Testis (tissue), 3 donors: ENCODE results near the gene PRDX2. TPM values are rescaled to one million over a fixed set of nuclear protein-coding genes. Genes with fewer than 3 reads are reported as not detected.

Experiments
- DNase-seq: peaks from one replicate; pipeline ENCODE4 v3.0.0-alpha.2; 2019
- H3K27ac ChIP-seq, 2 donors: fragments of 200-600 bp; sonication (generic); one replicate each; pipeline ENCODE4 v1.5.1; 2019
- H3K27me3 ChIP-seq: fragments of 200-600 bp; sonication (generic); one replicate; pipeline ENCODE4 v1.5.1; 2019
- H3K36me3 ChIP-seq: fragments of 200-600 bp; sonication (generic); one replicate; pipeline ENCODE4 v1.5.1; 2017; ENCODE audit warnings: low read depth; ENCODE audit errors: missing control alignments
- H3K4me1 ChIP-seq: fragments of 200-600 bp; sonication (generic); one replicate; pipeline ENCODE4 v1.5.1; 2019
- H3K4me3 ChIP-seq, 2 donors: fragments of 200-600 bp; sonication (generic); one replicate each; pipeline ENCODE4 v1.5.1; 2017 to 2019
- H3K9me3 ChIP-seq: fragments of 200-600 bp; sonication (generic); one replicate; pipeline ENCODE4 v1.5.1; 2017
- POLR2A ChIP-seq: fragments of 450-650 bp; IDR thresholded peaks from one replicate; pipeline ENCODE4 v1.6.1; 2017; ENCODE audit warnings: antibody characterized with exemption, mild to moderate bottlenecking, moderate library complexity
- WGBS, 2 donors: methylation state at CpG; one replicate each; pipeline ENCODE4 v1.1.5; 2018; 5-methylcytosine and 5-hydroxymethylcytosine counted together
- intact Hi-C: fragments of 100-400 bp; cut with DNase I; formaldehyde crosslinking; loops from one replicate; pipeline ENCODE4 v1.15.1; 2023; ENCODE audit warnings: low total_unique reads
- polyA plus RNA-seq: library from polyadenylated mRNA; stranded (reverse); fragments of 350-450 nt; fragmentation: Illumina TruSeq; extraction: RNeasy Lipid Tissue Mini Kit (QIAGEN cat#74804); gene quantifications from one replicate; pipeline ENCODE4 v1.2.3, GENCODE V29; 2014; ENCODE audit warnings: low read depth, low replicate concordance; ENCODE audit not compliant: insufficient read depth
- total RNA-seq, 2 donors: library from RNA; depleted of rRNA; stranded (reverse); fragments of >200 nt; gene quantifications; one replicate each; pipeline ENCODE4 v1.2.3, GENCODE V29; 2016
- TF ChIP-seq, protein P1 (sequence below), 3 experiments: fragments of 450-650 bp in 2 of 3; fragments of 200-600 bp in 1 of 3; sonication (generic) in 1 of 3; IDR thresholded peaks; one replicate each; pipeline ENCODE4 v1.5.1; 2016 to 2019; ENCODE audit warnings: antibody characterized with exemption in 3 of 3, mild to moderate bottlenecking in 2 of 3, moderate library complexity in 1 of 3

The PRDX2 gene
- total and polyA plus RNA-seq, 3 donors from 2014 or later = 72.1 to 117 (median 87.1) TPM

DNA sequence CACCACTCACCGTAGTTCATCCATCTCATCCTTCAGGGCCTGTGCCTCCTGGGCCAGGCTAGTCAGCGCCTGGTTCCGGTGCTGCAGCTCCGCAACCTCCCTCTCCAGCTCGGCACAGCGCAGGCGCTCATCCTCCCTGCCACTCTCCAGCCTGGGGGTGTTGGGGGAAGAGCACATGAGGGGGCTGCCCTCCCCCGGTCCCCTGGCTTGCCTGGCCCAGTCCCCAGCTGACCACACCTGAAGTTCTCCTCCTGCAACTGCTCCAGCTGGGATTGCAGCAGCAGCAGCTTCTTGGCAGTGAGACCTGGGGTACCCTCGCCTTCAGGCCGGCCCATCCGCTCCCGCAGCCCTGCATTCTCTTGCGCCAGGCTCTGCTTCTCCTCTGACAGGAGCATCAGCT, 30.7 kb downstream of the PRDX2 start:
- WGBS, 2 donors = 71 to 81% methylated on average over 8 to 13 of the region's 13 CpGs
- intact Hi-C loops = loop anchor here (10.0 kb wide), 1 partner anchor 74 kb away; no protein-coding TSS in a partner anchor
- H3K4me3 ChIP-seq = no peak overlapping the region
- H3K27ac ChIP-seq = no peak overlapping the region
- H3K36me3 ChIP-seq = no peaks in the 10 kb centered on the region
- no peak for TF ChIP-seq POLR2A
- TF ChIP-seq, protein P1, sequence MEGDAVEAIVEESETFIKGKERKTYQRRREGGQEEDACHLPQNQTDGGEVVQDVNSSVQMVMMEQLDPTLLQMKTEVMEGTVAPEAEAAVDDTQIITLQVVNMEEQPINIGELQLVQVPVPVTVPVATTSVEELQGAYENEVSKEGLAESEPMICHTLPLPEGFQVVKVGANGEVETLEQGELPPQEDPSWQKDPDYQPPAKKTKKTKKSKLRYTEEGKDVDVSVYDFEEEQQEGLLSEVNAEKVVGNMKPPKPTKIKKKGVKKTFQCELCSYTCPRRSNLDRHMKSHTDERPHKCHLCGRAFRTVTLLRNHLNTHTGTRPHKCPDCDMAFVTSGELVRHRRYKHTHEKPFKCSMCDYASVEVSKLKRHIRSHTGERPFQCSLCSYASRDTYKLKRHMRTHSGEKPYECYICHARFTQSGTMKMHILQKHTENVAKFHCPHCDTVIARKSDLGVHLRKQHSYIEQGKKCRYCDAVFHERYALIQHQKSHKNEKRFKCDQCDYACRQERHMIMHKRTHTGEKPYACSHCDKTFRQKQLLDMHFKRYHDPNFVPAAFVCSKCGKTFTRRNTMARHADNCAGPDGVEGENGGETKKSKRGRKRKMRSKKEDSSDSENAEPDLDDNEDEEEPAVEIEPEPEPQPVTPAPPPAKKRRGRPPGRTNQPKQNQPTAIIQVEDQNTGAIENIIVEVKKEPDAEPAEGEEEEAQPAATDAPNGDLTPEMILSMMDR (IDR thresholded peaks at IDR 0.05) = no peak
- no peaks in the 10 kb centered on the region for H3K9me3 ChIP-seq
- H3K27me3 ChIP-seq = no peaks in the 10 kb centered on the region
- H3K4me1 ChIP-seq = peaks cover 7% of the 10 kb centered on the region
- no peak for DNase-seq

DNA sequence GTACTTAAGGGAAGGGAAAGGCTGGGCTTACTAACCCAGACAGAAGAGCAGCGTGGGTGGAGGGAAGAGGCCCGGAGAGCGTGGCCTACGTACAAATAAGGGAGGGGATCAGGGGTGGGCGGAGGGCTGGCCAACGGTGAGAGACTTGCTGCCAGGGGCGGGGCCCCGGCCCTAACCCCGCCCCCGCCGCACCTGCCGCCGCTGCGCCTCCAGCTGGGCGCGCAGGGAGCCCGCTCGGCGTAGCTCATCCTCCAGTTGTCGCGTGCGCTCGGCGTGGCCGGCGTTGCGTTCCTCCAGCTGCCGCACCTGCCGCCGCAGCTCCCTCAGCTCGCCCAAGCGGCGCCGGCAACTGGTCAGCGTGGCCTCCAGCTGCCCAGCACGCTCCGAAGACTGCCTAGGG, 31.9 kb downstream of the PRDX2 start:
- DNase-seq = peak; percentile 35
- Histone ChIP-seq H3K27ac (no peak overlapping the region), H3K36me3 (no peaks in the 10 kb centered on the region), H3K4me1 (peaks cover 3% of the 10 kb centered on the region), H3K4me3 (no peak overlapping the region), H3K27me3 (no peaks in the 10 kb centered on the region), H3K9me3 (no peaks in the 10 kb centered on the region)
- TF ChIP-seq, protein P1 (IDR thresholded peaks at IDR 0.05) = no peak
- no peak for TF ChIP-seq POLR2A
- intact Hi-C loops = loop anchor here (10.0 kb wide), 1 partner anchor 75 kb away; no protein-coding TSS in a partner anchor
- WGBS, 2 donors = 43 to 47% methylated on average over 11 to 34 of the region's 37 CpGs

DNA sequence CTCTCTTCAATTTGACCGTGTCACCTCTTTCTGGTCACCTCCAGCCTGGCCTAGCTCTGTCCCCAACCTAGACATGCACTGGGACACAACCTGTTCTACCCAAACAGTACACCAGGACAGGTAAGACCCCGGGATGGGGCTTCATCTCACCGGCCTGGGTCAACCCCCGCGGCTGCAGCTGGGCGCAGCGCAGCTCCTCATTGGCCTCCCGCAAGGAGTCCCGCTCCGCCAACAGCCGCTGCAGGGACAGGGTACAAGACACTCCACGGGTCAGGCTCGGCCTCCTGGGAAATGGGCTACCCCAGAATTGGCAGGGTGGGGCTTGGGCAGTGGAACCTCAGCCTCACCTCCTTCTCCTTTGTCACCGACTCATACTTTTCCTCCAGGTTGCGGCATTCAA, 33.9 kb downstream of the PRDX2 start:
- no peak overlapping the region for H3K4me3 ChIP-seq
- no peaks in the 10 kb centered on the region for H3K4me1 ChIP-seq
- TF ChIP-seq, protein P1 (IDR thresholded peaks at IDR 0.05) = no peak
- no peak for TF ChIP-seq POLR2A
- no peaks in the 10 kb centered on the region for H3K27me3 ChIP-seq
- H3K36me3 ChIP-seq = no peaks in the 10 kb centered on the region
- intact Hi-C loops = no loop called here
- no peak overlapping the region for H3K27ac ChIP-seq
- no peaks in the 10 kb centered on the region for H3K9me3 ChIP-seq
- DNase-seq = no peak
- WGBS, 2 donors = 90 to 94% methylated on average over 6 to 15 of the region's 15 CpGs

DNA sequence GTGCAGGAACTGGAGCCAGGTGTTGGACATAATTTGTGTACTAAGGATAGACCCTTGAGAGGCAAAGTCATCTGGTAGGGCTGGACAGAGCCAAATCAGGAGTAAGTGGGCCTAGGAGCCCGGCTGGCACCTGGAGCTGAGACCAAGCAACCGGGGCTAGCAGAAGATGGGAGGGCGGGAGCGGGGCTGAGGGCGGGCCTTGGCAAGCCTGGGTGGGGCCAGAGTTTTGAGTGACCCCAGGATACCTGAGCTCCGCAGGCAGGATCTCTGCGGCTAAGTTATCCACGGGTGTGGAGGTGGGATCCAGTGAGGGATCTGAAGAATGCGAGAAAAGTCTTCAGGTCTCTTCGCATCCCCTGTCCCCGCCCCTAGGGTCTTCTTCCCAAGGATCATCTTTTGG, 34.5 kb downstream of the PRDX2 start:
- DNase-seq = no peak
- TF ChIP-seq, protein P1 (IDR thresholded peaks at IDR 0.05) = no peak
- TF ChIP-seq POLR2A = no peak
- H3K4me1 ChIP-seq = no peaks in the 10 kb centered on the region
- WGBS, 2 donors = 83 to 84% methylated on average over 11 of the region's 11 CpGs
- no peaks in the 10 kb centered on the region for H3K36me3 ChIP-seq
- intact Hi-C loops = no loop called here
- no peaks in the 10 kb centered on the region for H3K27me3 ChIP-seq
- no peak overlapping the region for H3K27ac ChIP-seq
- no peaks in the 10 kb centered on the region for H3K9me3 ChIP-seq
- no peak overlapping the region for H3K4me3 ChIP-seq

DNA sequence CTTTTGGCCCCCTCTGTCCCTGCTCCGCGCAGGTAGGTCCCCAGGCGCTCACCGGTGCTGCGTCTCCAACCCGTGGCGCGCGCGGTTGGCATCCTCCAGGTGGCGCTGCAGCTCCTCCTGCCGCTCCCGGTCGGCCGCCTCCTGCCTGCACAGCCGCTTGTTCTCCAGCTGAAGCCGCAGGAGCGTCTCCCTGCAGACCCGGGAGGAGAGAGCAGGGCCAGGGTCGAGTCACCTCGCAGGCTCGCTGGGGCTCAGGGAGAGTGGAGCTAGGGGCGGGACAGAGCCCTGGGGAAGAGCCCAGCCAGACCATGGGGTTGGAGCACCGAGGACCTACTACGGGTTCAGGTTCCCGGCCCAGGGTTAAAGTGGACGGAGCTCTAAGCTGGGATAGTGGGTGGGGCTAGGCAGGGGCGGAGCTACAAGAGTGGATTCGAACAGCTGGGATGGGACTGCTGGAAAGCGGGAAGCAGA, 35.5 kb downstream of the PRDX2 start:
- no peak for TF ChIP-seq POLR2A
- TF ChIP-seq, protein P1 (IDR thresholded peaks at IDR 0.05) = peak; percentile 63 to 79 (median 67)
- Histone ChIP-seq H3K36me3 (no peaks in the 10 kb centered on the region), H3K4me1 (no peaks in the 10 kb centered on the region), H3K9me3 (no peaks in the 10 kb centered on the region), H3K27me3 (no peaks in the 10 kb centered on the region), H3K27ac (peak overlapping the region in 1 of 2 donors; percentile 15), H3K4me3 (peak overlapping the region in 1 of 2 donors; percentile 34)
- DNase-seq = peak; percentile 84
- intact Hi-C loops = no loop called here
- WGBS, 2 donors = 27 to 29% methylated on average over 7 to 30 of the region's 30 CpGs
